HG02943 (cell line): ENCODE results near the gene TYSND1.
A peak's percentile ranks its signal among the peaks of the same experiment; 100 is the strongest.
"Not testable (repeated sequence)": the region's sequence is repeated elsewhere in the genome, so short reads cannot be mapped to it uniquely, and the experiment has no call there.

ENCODE experiments used
- ATAC-seq: cut with Tn5 transposase; IDR thresholded peaks from one replicate; pipeline ENCODE4 v1.9.1; 2021; ENCODE audit warnings: mild to moderate bottlenecking, low read depth, moderate library complexity; ENCODE audit not compliant: unreplicated experiment

The TYSND1 gene

GRCh38 chr10:70146489-70147258 is at the start of gene TYSND1:
Gene TYSND1, minus strand, starts transcription at chr10:70146700. Its CDS starts 114 bp downstream, at chr10:70146586.
- ATAC-seq, result peak; percentile 88

- ATAC-seq, result no peak
These were observed 46.9 kb upstream of the TYSND1 start for GRCh38 chr10:70193391-70193844.

- no peak for ATAC-seq
These were observed 45.9 kb upstream of the TYSND1 start for GRCh38 chr10:70192326-70192968.

GRCh38 chr10:70191972-70192305 is 45.4 kb upstream of the TYSND1 start:
- ATAC-seq, result no peak

GRCh38 chr10:70191161-70191971 is 44.9 kb upstream of the TYSND1 start:
- ATAC-seq, result no peak

GRCh38 chr10:70190581-70190980 is 44.1 kb upstream of the TYSND1 start:
- ATAC-seq, result no peak

GRCh38 chr10:70190102-70190501 is 43.6 kb upstream of the TYSND1 start:
- no peak for ATAC-seq

- no peak for ATAC-seq
These were observed 42.3 kb upstream of the TYSND1 start for GRCh38 chr10:70188768-70189167.

- no peak for ATAC-seq
These were observed 40.1 kb upstream of the TYSND1 start for GRCh38 chr10:70186571-70186970.

GRCh38 chr10:70186090-70186489 is 39.6 kb upstream of the TYSND1 start:
- ATAC-seq, result no peak

GRCh38 chr10:70183304-70183703 is 36.8 kb upstream of the TYSND1 start:
- no peak for ATAC-seq

GRCh38 chr10:70179209-70179608 is 32.7 kb upstream of the TYSND1 start:
- ATAC-seq, result not testable (repeated sequence)

GRCh38 chr10:70178139-70178725 is 31.7 kb upstream of the TYSND1 start:
- ATAC-seq, result no peak

- ATAC-seq, result no peak
These were observed 29.9 kb upstream of the TYSND1 start for GRCh38 chr10:70176441-70176840.

GRCh38 chr10:70175516-70175915 is 29.0 kb upstream of the TYSND1 start:
- no peak for ATAC-seq

GRCh38 chr10:70174058-70174741 is 27.7 kb upstream of the TYSND1 start:
- no peak for ATAC-seq

GRCh38 chr10:70169649-70170364 is 23.3 kb upstream of the TYSND1 start:
- ATAC-seq, result peak; percentile 20

GRCh38 chr10:70169011-70169410 is 22.5 kb upstream of the TYSND1 start:
- no peak for ATAC-seq

GRCh38 chr10:70167246-70167645 is 20.7 kb upstream of the TYSND1 start:
- ATAC-seq, result no peak

GRCh38 chr10:70166394-70166793 is 19.9 kb upstream of the TYSND1 start:
- no peak for ATAC-seq
